NB4 (cell line): ENCODE measurements around the gene ANKRD53.
"Not testable (repeated sequence)": the region's sequence is repeated elsewhere in the genome, so short reads cannot be mapped to it uniquely, and the experiment has no call there.

Experiments
- DNase-seq: peaks from one replicate; pipeline ENCODE4 v3.0.0; 2010; ENCODE audit warnings: low read depth
- H3K4me3 ChIP-seq: one replicate; pipeline ENCODE4 v1.5.1; 2011; ENCODE audit warnings: mild to moderate bottlenecking, low read depth, low read length, moderate library complexity
- MYC ChIP-seq: IDR thresholded peaks from 2 replicates; pipeline ENCODE4 v1.6.1; 2011; ENCODE audit warnings: low read depth, low read length
- POLR2A ChIP-seq: IDR thresholded peaks from 2 replicates; pipeline ENCODE4 v1.6.1; 2011; ENCODE audit warnings: mild to moderate bottlenecking; ENCODE audit not compliant: insufficient read length; ENCODE audit errors: extremely low read depth
- TF ChIP-seq, protein P1 (sequence below): IDR thresholded peaks from one replicate; pipeline ENCODE4 v1.5.1; 2012; ENCODE audit warnings: low read depth, low read length
- TF ChIP-seq, protein P2 (sequence below): IDR thresholded peaks from 2 replicates; pipeline ENCODE4 v1.6.1; 2011; ENCODE audit warnings: low read depth, low read length

Gene ANKRD53

DNA sequence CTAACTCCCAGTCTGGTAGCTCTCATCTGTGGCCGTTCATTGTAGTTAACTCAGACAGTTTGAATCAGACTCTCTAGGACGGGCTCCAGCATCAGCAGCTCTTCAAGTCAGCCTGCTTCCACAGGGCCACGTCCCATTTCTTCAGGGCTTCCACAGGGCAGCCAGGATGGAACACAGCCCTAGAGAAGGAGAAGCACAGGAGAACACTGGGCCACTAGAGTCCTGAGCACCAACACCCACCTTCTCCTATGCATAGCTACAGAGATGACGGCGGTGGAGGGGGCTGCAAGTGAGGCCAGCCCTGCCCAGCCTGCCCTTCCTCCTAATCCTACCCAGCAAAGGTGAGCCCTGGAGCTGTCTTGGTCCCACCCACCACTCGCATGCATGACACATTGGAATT is 26.4 kb downstream of the ANKRD53 start:
- TF ChIP-seq, protein P1, sequence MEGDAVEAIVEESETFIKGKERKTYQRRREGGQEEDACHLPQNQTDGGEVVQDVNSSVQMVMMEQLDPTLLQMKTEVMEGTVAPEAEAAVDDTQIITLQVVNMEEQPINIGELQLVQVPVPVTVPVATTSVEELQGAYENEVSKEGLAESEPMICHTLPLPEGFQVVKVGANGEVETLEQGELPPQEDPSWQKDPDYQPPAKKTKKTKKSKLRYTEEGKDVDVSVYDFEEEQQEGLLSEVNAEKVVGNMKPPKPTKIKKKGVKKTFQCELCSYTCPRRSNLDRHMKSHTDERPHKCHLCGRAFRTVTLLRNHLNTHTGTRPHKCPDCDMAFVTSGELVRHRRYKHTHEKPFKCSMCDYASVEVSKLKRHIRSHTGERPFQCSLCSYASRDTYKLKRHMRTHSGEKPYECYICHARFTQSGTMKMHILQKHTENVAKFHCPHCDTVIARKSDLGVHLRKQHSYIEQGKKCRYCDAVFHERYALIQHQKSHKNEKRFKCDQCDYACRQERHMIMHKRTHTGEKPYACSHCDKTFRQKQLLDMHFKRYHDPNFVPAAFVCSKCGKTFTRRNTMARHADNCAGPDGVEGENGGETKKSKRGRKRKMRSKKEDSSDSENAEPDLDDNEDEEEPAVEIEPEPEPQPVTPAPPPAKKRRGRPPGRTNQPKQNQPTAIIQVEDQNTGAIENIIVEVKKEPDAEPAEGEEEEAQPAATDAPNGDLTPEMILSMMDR = no peak
- TF ChIP-seq, protein P2, sequence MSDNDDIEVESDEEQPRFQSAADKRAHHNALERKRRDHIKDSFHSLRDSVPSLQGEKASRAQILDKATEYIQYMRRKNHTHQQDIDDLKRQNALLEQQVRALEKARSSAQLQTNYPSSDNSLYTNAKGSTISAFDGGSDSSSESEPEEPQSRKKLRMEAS = no peak
- no peak for TF ChIP-seq MYC
- no peak for TF ChIP-seq POLR2A
- H3K4me3 ChIP-seq = no peak overlapping the region
- DNase-seq = no peak

DNA sequence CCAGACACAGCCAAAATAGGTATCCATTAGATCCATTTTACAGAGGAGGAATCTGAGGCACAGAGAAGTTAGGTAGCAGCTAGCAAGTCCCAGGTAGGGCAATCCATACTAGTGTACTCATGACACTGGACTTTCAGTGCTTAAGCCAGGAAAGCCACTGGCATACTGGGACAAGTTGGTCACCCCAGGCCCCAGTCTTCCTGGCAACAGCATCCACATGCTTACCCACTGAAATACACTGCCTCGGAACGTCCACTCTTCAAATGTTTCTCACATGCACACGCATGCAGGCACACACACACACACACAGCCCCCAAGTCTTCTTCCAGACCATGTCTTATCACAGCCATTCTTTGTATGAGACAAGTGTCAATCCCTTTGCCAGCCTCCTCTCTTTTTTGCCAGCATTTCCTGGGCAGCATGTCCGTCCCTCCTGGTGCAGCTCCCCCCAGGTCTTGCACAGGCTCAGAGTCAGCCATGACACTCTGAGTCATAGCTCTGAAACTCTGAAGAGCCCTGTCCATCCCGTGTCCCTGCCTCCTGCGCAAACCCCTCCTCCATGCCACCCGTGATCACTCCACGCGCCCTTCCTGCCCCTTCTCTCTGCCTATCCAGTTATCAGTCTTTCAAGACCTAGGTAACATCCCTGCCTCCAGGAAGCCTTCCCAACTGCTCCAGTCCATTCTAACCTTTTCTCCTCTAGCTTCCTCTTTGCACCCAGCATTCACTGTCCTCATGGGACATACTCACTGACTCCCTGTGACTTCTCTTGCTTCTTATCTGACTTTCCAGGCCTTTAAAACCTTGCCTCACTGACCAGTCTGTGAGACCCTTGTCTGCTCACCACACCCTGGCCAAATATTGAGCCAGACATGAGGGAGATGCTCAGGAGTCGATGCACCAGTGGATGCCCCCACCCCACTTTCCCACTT is 27.1 kb downstream of the ANKRD53 start:
- no peak overlapping the region for H3K4me3 ChIP-seq
- TF ChIP-seq MYC = no peak
- TF ChIP-seq, protein P2 = no peak
- TF ChIP-seq POLR2A = no peak
- TF ChIP-seq, protein P1 = no peak
- peak; percentile 64 for DNase-seq

DNA sequence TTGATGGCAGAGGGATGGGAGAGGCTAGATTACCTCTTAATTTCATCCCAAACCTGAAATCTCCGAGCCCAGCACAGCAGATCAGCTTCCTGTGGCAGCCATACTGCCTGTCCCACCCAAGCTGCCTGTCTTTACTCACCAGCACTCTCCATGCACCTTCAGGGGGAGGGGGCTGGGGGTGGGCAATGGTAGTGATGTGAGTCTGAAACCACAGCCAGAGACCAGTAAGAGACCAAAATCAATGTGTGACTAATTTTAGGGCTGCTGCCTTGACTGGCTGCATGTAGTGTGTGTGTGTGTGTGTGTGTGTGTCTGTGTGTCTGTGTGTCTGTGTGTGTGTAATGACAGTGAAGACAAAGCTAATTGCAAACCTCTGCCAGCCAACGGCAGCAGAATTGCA is 27.9 kb downstream of the ANKRD53 start:
- TF ChIP-seq POLR2A (no peak), MYC (no peak)
- TF ChIP-seq, protein P2 = no peak
- TF ChIP-seq, protein P1 = no peak
- no peak overlapping the region for H3K4me3 ChIP-seq
- DNase-seq = no peak

DNA sequence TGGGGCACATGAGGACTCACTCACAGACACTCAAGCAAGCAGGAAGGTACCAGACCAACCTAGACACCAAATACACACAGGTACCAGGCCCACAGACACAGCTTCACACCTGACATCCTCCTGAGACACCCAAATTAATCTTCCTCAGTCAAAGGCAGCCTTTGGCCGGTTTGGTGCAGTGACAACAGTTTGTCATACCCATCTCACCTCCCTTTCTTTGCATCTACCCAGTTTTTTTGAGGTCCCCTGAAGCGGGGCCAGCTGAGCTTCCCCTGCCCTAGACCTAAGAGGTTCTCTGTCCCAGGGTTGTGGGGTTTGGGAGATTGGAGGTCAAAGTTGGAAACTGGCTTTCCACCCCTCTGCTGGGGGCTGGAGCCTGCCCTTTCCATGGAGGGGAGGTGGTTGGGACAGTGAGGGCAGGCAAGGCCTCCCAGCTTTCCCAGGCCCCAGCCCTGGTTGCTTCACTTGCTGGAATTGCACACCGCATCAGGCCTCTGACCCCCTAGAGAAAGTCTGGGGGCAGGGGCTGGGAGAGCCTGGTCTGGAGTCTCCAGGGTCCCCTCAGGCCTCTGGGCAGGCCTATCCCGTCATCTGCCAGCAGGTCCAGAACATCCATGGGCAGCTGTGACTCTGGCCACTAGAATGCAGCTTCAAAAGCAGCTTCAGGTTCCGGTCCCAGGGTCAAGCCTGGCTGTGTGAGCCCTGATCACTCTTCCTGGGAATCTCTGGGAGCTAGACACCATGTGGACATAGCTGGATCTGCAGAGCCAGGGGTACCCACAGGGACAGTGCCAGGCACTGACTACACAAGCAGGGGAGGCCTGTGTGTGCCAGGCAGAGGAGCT is 28.7 kb downstream of the ANKRD53 start:
- no peak overlapping the region for H3K4me3 ChIP-seq
- no peak for DNase-seq
- TF ChIP-seq, protein P1 = no peak
- TF ChIP-seq MYC (no peak), POLR2A (no peak)
- TF ChIP-seq, protein P2 = no peak

DNA sequence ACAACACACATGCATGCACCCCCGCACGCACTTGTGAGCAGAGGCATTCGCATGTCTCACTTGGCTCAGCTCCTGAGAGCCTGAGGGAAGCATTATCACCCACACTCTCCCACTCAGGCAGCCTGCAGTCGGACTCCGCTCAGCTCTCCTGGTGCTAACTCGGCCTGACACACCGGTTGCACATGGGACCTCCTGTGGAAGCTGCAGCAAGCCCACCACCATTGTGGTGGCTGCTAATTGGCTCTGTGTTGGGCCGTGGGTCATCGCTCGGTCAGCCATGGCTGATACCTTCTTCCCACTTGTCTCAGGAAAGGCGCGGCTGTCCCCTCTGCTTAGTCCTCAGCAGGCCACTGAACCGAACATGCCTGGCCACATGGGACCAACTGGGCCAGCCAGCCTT is 29.9 kb downstream of the ANKRD53 start:
- TF ChIP-seq, protein P2 = no peak
- no peak for DNase-seq
- H3K4me3 ChIP-seq = no peak overlapping the region

DNA sequence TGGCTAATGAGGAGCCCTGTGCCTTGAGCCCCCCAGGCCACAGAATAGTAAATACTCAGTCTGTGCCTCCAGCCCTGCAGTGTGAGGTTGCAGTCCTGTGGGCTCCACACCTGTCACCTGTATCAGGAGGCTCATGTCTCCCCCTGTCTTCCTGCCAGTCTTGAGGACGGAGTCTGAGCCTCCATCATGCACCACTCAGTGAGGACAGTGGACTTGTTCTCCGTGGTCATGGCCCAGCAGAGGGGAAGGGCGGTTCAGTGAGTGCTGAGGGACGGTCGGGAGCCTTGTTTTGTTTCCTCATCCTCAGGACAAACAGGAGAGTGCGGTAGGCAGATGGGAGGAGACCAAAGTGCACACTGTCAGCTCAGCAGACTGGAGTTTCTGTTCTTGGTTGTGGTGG is 33.4 kb downstream of the ANKRD53 start:
- DNase-seq, H3K4me3 ChIP-seq: not testable (repeated sequence)
